GM18498 (cell line): ENCODE data around the gene GPS2.

Source experiments
- ATAC-seq: cut with Tn5 transposase; IDR thresholded peaks from one replicate; pipeline ENCODE4 v1.9.1; 2021; ENCODE audit warnings: mild to moderate bottlenecking, moderate library complexity; ENCODE audit not compliant: unreplicated experiment

The GPS2 gene

GRCh38 chr17:7293816-7294613, 21.1 kb downstream of the GPS2 start:
- no peak for ATAC-seq

GRCh38 chr17:7293159-7293558, 22.0 kb downstream of the GPS2 start:
- ATAC-seq = no peak

- ATAC-seq = no peak
Measured at GRCh38 chr17:7292729-7293128, 22.4 kb downstream of the GPS2 start.

GRCh38 chr17:7292194-7292593, 23.0 kb downstream of the GPS2 start:
- no peak for ATAC-seq

GRCh38 chr17:7290685-7291084, 24.5 kb downstream of the GPS2 start:
- ATAC-seq = no peak

- ATAC-seq = no peak
Measured at GRCh38 chr17:7290166-7290565, 25.0 kb downstream of the GPS2 start.

GRCh38 chr17:7289256-7290032, 25.7 kb downstream of the GPS2 start:
- no peak for ATAC-seq

GRCh38 chr17:7285679-7286078, 29.5 kb downstream of the GPS2 start:
- no peak for ATAC-seq

- ATAC-seq = no peak
Measured at GRCh38 chr17:7284911-7285310, 30.2 kb downstream of the GPS2 start.

GRCh38 chr17:7283471-7284216, 31.5 kb downstream of the GPS2 start:
- no peak for ATAC-seq

GRCh38 chr17:7282752-7283321, 32.3 kb downstream of the GPS2 start:
- no peak for ATAC-seq

GRCh38 chr17:7281953-7282751, 33.0 kb downstream of the GPS2 start:
- no peak for ATAC-seq

GRCh38 chr17:7281074-7281952, 33.8 kb downstream of the GPS2 start, which contains the start of gene SLC2A4:
TSS of gene SLC2A4 (plus strand) at chr17:7281718. CDS start at chr17:7281935, 217 bp downstream.
- ATAC-seq = peak; percentile 46

- peak; percentile 72 for ATAC-seq
Measured at GRCh38 chr17:7280519-7281073, 34.6 kb downstream of the GPS2 start.

GRCh38 chr17:7279448-7279847, 35.7 kb downstream of the GPS2 start:
- ATAC-seq = no peak

- ATAC-seq = no peak
Measured at GRCh38 chr17:7266784-7267183, 48.4 kb downstream of the GPS2 start.

GRCh38 chr17:7263801-7264078, 51.4 kb downstream of the GPS2 start:
- no peak for ATAC-seq

GRCh38 chr17:7262935-7263800, 52.0 kb downstream of the GPS2 start:
- no peak for ATAC-seq
